SK-N-MC (cell line): Measurements from ENCODE around the gene ARHGAP26.

Source experiments
- EZH2 ChIP-seq: fragments of 200-600 bp; sonication (generic); IDR thresholded peaks from one replicate; pipeline ENCODE4 v1.6.1; 2017; ENCODE audit warnings: antibody characterized with exemption
- POLR2AphosphoS5 ChIP-seq: IDR thresholded peaks from 2 replicates; pipeline ENCODE4 v1.6.1; 2012; ENCODE audit warnings: mild to moderate bottlenecking, low read depth, low read length, borderline replicate concordance

DNA sequence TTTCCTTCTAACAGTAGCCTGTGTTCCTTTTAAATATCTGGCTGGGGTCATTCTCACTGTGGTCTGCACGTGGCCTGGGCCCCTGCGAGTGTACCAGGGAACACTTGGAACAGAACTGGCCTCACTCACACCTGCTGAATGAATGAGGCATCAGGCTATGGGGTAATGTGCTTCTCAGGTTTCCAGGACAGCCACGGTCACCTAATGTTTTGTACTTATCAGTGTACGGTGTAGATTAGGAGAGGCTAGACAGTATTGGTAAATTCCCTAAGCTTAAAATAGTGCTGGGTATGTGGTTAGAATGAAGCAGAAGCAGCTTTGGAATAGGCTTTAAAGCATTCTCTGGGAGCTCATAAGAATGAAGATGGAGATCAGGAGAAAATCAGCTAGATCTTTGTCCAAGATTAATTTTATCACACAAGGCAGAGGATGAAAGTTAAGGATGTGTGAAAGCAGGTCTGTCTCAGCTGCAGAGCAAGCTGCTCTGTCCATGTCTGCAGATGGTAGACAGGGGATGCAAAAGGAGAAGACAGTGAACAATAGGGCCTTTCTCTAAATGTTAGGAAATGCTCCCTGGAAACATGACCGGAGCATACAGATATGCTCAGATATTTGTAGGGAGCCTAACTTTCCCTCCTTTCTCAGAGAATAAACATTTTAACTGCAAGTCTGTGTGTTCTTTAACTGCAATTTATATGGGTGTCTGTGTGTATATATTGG lies 365.8 kb downstream of the ARHGAP26 start:
- TF ChIP-seq EZH2 = no peak
- TF ChIP-seq POLR2AphosphoS5 = no peak
